GM12892 (cell line): ENCODE results near the gene MAPRE3.

Experiments used
- POLR2A ChIP-seq: IDR thresholded peaks from 2 replicates; pipeline ENCODE4 v1.6.1; 2011; ENCODE audit warnings: low read depth, low read length, control low read depth
- POLR2AphosphoS5 ChIP-seq: IDR thresholded peaks from 2 replicates; pipeline ENCODE4 v1.6.1; 2011; ENCODE audit warnings: low read depth, low read length, control low read depth
- TAF1 ChIP-seq: IDR thresholded peaks from 2 replicates; pipeline ENCODE4 v1.6.1; 2011; ENCODE audit warnings: low read depth, mild to moderate bottlenecking, control low read depth, low read length, borderline replicate concordance

DNA sequence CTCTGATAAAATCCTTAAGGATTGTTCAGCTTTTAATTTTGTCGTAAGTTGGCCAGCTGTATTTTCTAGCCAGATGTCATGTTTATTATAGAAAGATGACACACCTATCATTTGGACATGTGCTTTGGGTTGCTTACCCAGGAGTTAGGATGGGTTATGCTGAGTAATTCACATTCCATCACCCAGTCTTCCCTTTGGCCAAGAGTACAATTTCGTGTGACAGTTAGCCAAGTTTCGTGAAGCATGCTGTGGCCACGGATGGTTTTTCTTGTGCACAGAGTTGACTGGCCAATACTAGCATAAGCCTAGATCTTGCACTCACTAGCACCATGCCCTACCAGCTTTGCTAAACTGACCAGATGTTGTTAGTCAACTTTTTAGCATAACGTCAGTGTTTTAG lies 5.8 kb downstream of the MAPRE3 start:
- TF ChIP-seq POLR2A (no peak), TAF1 (no peak), POLR2AphosphoS5 (no peak)
